Left ventricle myocardium inferior (tissue), 1 donor: ENCODE results near the gene HDAC11. TPM values are rescaled to one million over a fixed set of nuclear protein-coding genes. Genes with fewer than 3 reads are reported as not detected.

ENCODE experiments used
- DNase-seq: peaks from one replicate; pipeline ENCODE4 v3.0.0-alpha.2; 2020
- H3K27ac ChIP-seq: fragments of 200-600 bp; replicated peaks from 2 replicates; pipeline ENCODE4 v1.8.0; 2021
- H3K27me3 ChIP-seq: fragments of 200-600 bp; 2 replicates; pipeline ENCODE4 v1.8.0; 2021; ENCODE audit warnings: low read depth
- H3K36me3 ChIP-seq: fragments of 200-600 bp; 2 replicates; pipeline ENCODE4 v1.8.0; 2021
- H3K4me1 ChIP-seq: fragments of 200-600 bp; 2 replicates; pipeline ENCODE4 v1.8.0; 2021
- H3K4me3 ChIP-seq: fragments of 200-600 bp; 2 replicates; pipeline ENCODE4 v1.8.0; 2021; ENCODE audit warnings: mild to moderate bottlenecking, moderate library complexity
- H3K9me3 ChIP-seq: fragments of 200-600 bp; replicated peaks from 2 replicates; pipeline ENCODE4 v1.8.0; 2021
- intact Hi-C: fragments of 100-400 bp; cut with micrococcal nuclease; formaldehyde crosslinking; loops from one replicate; pipeline ENCODE4 v1.11.0; 2022
- total RNA-seq: library from RNA; stranded (reverse); fragmentation: NEBNext Ultra II Directional; extraction: Animal tissue kit (Norgen Biotek cat#: 25700); gene quantifications from one replicate; pipeline ENCODE4 v1.2.1, GENCODE V29; 2021
- TF ChIP-seq, protein P1 (sequence below): fragments of 200-600 bp; IDR thresholded peaks from 2 replicates; pipeline ENCODE4 v1.8.0; 2021; ENCODE audit warnings: antibody characterized with exemption, mild to moderate bottlenecking, borderline replicate concordance
- donor health status: DM: no; HTN: yes; CAD: no; lungs with severe emphysema.

Gene HDAC11
- total RNA-seq, 1 donor from 2014 or later, result 34.3 TPM

DNA sequence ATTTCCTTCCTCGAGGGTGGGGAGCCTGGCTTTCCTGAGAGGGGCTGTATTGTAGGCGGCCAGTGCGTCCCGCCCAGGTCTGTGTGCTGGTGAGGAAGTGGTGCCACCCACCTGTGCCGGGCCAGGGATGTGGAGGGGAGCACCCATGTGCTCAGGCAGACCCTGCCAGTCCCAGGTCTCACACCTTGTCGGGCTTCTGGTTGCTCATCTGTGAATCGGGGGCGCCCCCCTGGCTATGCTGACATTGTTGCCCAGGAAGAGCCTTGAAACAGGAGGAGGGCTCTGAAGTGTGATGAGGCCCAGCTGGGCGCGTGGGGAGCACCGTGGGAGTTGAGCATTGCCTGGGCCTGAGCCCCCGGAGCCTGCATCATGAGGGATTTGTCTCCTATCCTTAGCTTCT is 73.6 kb downstream of the HDAC11 start:
- H3K4me3 ChIP-seq, result peak overlapping the region; percentile 67
- no peaks in the 10 kb centered on the region for H3K36me3 ChIP-seq
- H3K27ac ChIP-seq, result peak overlapping the region; percentile 52
- H3K4me1 ChIP-seq, result peaks cover 56% of the 10 kb centered on the region
- H3K9me3 ChIP-seq, result no peaks in the 10 kb centered on the region
- peaks cover 68% of the 10 kb centered on the region for H3K27me3 ChIP-seq
- TF ChIP-seq, protein P1, sequence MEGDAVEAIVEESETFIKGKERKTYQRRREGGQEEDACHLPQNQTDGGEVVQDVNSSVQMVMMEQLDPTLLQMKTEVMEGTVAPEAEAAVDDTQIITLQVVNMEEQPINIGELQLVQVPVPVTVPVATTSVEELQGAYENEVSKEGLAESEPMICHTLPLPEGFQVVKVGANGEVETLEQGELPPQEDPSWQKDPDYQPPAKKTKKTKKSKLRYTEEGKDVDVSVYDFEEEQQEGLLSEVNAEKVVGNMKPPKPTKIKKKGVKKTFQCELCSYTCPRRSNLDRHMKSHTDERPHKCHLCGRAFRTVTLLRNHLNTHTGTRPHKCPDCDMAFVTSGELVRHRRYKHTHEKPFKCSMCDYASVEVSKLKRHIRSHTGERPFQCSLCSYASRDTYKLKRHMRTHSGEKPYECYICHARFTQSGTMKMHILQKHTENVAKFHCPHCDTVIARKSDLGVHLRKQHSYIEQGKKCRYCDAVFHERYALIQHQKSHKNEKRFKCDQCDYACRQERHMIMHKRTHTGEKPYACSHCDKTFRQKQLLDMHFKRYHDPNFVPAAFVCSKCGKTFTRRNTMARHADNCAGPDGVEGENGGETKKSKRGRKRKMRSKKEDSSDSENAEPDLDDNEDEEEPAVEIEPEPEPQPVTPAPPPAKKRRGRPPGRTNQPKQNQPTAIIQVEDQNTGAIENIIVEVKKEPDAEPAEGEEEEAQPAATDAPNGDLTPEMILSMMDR, result no peak
- DNase-seq, result no peak
- intact Hi-C loops, result no loop called here

DNA sequence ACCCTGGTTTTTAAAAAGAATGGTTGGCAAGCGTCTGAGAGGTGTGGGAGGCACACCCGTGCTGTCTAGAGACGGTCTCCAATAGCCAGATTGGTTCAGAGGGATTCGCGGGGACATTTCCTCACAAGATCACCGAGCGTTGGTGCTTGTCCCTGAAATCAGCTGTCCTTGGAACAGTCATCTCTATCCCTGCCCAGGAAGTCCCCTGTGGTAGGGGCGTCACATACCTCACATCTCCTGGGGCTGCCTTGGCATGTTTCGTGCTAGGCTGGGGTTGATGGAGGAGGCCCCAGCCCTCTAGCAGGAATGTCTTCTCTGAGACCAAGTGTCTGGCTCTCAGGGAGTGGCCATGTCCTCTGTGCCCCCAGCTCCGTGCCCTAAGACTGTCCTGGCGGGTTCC is 75.6 kb downstream of the HDAC11 start:
- TF ChIP-seq, protein P1, result no peak
- Histone ChIP-seq H3K36me3 (no peaks in the 10 kb centered on the region), H3K27me3 (peaks cover 47% of the 10 kb centered on the region), H3K9me3 (no peaks in the 10 kb centered on the region), H3K4me3 (no peak overlapping the region), H3K27ac (peak overlapping the region; percentile 46), H3K4me1 (peaks cover 63% of the 10 kb centered on the region)
- intact Hi-C loops, result no loop called here
- no peak for DNase-seq

Other genes with a start within 250 kb of the HDAC11 start
- gene NUP210, start 60.0 kb upstream of the HDAC11 start, total RNA-seq, result 2.8 TPM
- 56.7 TPM for gene FBLN2, start 68.8 kb downstream of the HDAC11 start, total RNA-seq